Measurements from ENCODE around the gene ABCC11.

GRCh38 chr16:48172682-48173081 is 74.7 kb downstream of the ABCC11 start:
- TF ChIP-seq CTCF (IDR thresholded peaks at IDR 0.05) (no peak), POLR2A (IDR thresholded peaks at IDR 0.05) (no peak)

All from Peyer's patch (tissue), 4 donors.